Suprapubic skin (tissue), 4 donors: ENCODE measurements around the gene METRNL.
"Not testable (repeated sequence)": the region's sequence is repeated elsewhere in the genome, so short reads cannot be mapped to it uniquely, and the experiment has no call there.

ENCODE experiments used
- CTCF ChIP-seq, 2 donors: fragments of 200-600 bp in 1 of 2; fragments of 450-650 bp in 1 of 2; sonication (generic) in 1 of 2; IDR thresholded peaks; one replicate each; pipeline ENCODE4 v1.5.1; 2016 to 2019; ENCODE audit warnings: antibody characterized with exemption in 2 of 2, mild to moderate bottlenecking in 1 of 2, moderate library complexity in 1 of 2
- EP300 ChIP-seq: sonication (generic); formaldehyde crosslinking; IDR thresholded peaks from one replicate; pipeline ENCODE4 v1.6.1; 2017; ENCODE audit warnings: antibody characterized with exemption
- POLR2A ChIP-seq, 2 donors: fragments of 450-650 bp; IDR thresholded peaks; one replicate each; pipeline ENCODE4 v1.6.1; 2017; ENCODE audit warnings: antibody characterized with exemption in 2 of 2, mild to moderate bottlenecking in 2 of 2, moderate library complexity in 2 of 2
- POLR2AphosphoS5 ChIP-seq, 3 donors: sonication (generic); formaldehyde crosslinking; IDR thresholded peaks; one replicate each; pipeline ENCODE4 v1.6.1; 2017; ENCODE audit warnings: antibody characterized with exemption in 3 of 3

GRCh38 chr17:83038983-83039382 is 40.4 kb upstream of the METRNL start:
- TF ChIP-seq CTCF (IDR thresholded peaks at IDR 0.05); POLR2A (IDR thresholded peaks at IDR 0.05); POLR2AphosphoS5 (IDR thresholded peaks at IDR 0.05); EP300: not testable (repeated sequence)
